ENCODE measurements around the gene SLC38A9. TPM values are rescaled to one million over a fixed set of nuclear protein-coding genes. Genes with fewer than 3 reads are reported as not detected.
A peak's percentile ranks its signal among the peaks of the same experiment; 100 is the strongest.

Gene SLC38A9
- polyA plus RNA-seq, 2 of the 4 experiments (the other 2 are of a cell fraction) = 22.8 to 37.3 TPM

DNA sequence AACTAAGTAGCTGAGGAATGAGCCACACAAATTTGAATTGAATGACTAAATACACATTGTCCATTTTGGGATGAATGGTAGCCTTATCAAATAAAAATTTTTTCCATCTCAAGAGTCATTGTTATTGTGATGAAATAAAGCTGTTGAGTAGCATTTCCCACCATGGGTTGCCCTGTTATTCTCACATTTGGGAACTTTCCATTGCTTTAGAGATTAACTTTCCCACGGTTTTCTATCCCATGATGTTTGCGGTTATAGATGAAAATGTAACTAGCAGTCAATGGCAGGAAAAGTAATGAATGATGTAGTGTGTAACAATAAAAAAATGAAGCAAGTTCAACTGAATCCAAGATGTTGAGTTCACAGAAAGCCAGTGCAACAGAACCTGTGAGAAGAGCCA is 117.5 kb downstream of the SLC38A9 start (continued):
- no peak for TF ChIP-seq PHF8 (IDR thresholded peaks at IDR 0.05; ENCODE audit: borderline replicate concordance, low read depth)
- TF ChIP-seq, protein P1, sequence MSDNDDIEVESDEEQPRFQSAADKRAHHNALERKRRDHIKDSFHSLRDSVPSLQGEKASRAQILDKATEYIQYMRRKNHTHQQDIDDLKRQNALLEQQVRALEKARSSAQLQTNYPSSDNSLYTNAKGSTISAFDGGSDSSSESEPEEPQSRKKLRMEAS (IDR thresholded peaks at IDR 0.05) = no peak
- TF ChIP-seq NPAS2 (CRISPR knock-in tag; IDR thresholded peaks at IDR 0.05; ENCODE audit: borderline replicate concordance) = no peak

DNA sequence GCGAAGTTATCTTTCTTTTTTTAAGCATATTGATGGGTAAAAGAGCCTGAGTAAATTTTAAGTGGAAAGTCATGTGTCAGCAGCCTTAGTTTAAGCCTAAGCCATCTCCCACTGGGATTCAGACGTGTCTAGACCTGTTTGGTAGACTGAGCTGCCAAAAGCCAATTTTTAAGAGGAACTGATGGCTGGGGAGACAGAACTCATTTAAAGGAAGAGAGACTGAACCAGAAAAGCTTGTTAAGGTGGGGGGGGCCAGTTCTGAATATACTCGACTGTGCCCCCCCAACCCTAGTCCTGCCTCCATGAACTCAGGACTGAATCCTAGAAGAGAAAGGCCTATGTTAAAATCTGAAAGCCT is 119.0 kb downstream of the SLC38A9 start:
- Histone ChIP-seq H3K4me2 (no peak overlapping the region), H3K27ac (peak overlapping the region; percentile 38 to 62; a peak in 2 of 6 replicates), H3K4me3 (no peak overlapping the region), H3K4me1 (peaks cover 15% of the 10 kb centered on the region), H3K9me3 (no peaks in the 10 kb centered on the region)
- CTCF ChIA-PET = interaction anchor here (1.0 kb wide), 1 partner anchor 10 kb away, joined by 4 read pairs; no protein-coding TSS in a partner anchor
- ATAC-seq = no peak
- no peak for TF ChIP-seq HOXA7 (CRISPR knock-in tag; IDR thresholded peaks at IDR 0.05)
- no peak for TF ChIP-seq TFCP2L1 (CRISPR knock-in tag; IDR thresholded peaks at IDR 0.05)
- TF ChIP-seq SMC3 (IDR thresholded peaks at IDR 0.05) = no peak
- POLR2A ChIA-PET = no interaction called here
- WGBS (ENCODE audit: missing lambda C conversion rate) = 61% methylated on average over 3 of the region's 3 CpGs
- FAIRE-seq = no peak
- no peak for DNase-seq (ENCODE audit: low read depth in 1 of 2, low spot score in 1 of 2)

DNA sequence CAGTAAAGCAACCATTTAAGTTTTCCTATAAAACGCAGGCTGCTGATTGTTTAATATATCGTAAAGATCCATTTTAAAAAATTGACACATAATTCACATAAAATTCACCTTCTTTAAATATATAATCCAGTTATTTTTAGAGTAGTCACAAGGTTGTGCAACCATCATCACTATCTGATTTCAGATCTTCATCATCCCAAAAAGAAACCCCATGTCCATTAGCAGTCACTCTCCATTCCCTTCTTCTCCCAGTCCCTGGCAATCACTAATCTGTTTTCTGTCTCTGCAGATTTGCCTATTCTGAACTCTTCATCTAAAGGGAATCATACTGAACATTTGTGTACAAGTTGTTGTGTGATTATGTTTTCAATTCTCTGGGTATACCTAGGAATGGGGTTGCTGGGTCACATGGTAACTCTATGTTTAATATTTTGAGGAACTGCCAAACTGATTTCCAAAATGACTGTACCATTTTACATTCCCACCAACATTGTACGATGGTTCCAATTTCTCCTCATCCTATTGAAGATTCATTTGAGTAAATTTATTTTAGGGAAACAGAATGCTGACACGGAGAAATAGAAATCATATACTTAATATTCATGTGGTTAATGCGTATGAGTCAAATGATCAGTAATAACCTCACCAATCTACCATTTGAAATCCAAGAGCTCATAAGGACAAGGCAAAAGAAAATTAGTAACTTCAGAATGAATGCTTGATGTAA is 119.6 kb downstream of the SLC38A9 start:
- ATAC-seq (no peak), FAIRE-seq (no peak), DNase-seq (ENCODE audit: low read depth in 1 of 2, low spot score in 1 of 2) (no peak)
- Histone ChIP-seq H3K9me3 (no peaks in the 10 kb centered on the region), H3K4me3 (no peak overlapping the region), H3K4me2 (no peak overlapping the region), H3K4me1 (peaks cover 10% of the 10 kb centered on the region), H3K27ac (peak overlapping the region; percentile 38 to 62; a peak in 1 of 6 replicates)
- WGBS (ENCODE audit: missing lambda C conversion rate) = 89% methylated on average over 5 of the region's 5 CpGs
- CTCF ChIA-PET = interaction anchor here (1.0 kb wide), 1 partner anchor 11 kb away, joined by 4 read pairs; no protein-coding TSS in a partner anchor
- POLR2A ChIA-PET = no interaction called here
- TF ChIP-seq CBX8 (IDR thresholded peaks at IDR 0.05) = no peak
- peak; percentile 77 for TF ChIP-seq MAFK (IDR thresholded peaks at IDR 0.05; ENCODE audit: partially characterized antibody)

DNA sequence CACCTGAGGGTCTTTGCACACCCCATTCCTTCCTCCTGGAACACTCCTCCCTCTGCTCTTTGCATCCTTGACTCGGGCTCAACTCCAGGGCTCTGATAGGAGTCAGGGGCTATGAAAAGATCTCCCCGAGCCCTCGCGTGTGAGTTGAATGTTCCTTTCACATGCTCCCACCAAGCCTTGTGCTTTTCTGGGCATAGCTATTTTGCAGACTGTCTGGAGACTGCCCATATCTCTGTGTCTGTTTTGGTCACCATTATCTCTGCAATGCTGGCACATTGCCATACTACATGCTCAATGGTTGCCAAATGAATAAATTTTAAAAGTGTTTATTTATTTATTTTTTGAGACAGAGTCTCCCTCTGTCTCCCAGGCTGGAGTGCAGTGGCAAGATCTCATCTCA is 120.4 kb downstream of the SLC38A9 start:
- ATAC-seq (no peak), FAIRE-seq (no peak), DNase-seq (ENCODE audit: low read depth in 1 of 2, low spot score in 1 of 2) (no peak)
- Histone ChIP-seq H3K4me3 (no peak overlapping the region), H3K27ac (no peak overlapping the region), H3K4me1 (peaks cover 1% of the 10 kb centered on the region), H3K9me3 (no peaks in the 10 kb centered on the region), H3K4me2 (no peak overlapping the region)
- WGBS (ENCODE audit: missing lambda C conversion rate) = 93% methylated on average over 4 of the region's 4 CpGs
- ChIA-PET POLR2A (interaction anchor here (0.6 kb wide), 1 partner anchor 516 kb away, joined by 5 read pairs; no protein-coding TSS in a partner anchor), CTCF (interaction anchor here (0.9 kb wide), 1 partner anchor 14 kb away, joined by 3 read pairs; no protein-coding TSS in a partner anchor)
- TF ChIP-seq BHLHE40 (IDR thresholded peaks at IDR 0.05; ENCODE audit: low read depth, low read length) (no peak), EHF (CRISPR knock-in tag; IDR thresholded peaks at IDR 0.05) (no peak), JUNB (IDR thresholded peaks at IDR 0.05) (no peak), CBX8 (IDR thresholded peaks at IDR 0.05) (no peak), RAD21 (conservative IDR thresholded peaks at IDR 0.05 in 1 of 2, IDR thresholded peaks at IDR 0.05 in 1 of 2) (no peak), CHD2 (IDR thresholded peaks at IDR 0.05; ENCODE audit: low read length, partially characterized antibody) (no peak), ESRRA (IDR thresholded peaks at IDR 0.05; ENCODE audit: borderline replicate concordance, low read length) (no peak), CHD4 (IDR thresholded peaks at IDR 0.05; ENCODE audit: borderline replicate concordance) (no peak), TFCP2L1 (CRISPR knock-in tag; IDR thresholded peaks at IDR 0.05) (no peak), MYC (IDR thresholded peaks at IDR 0.05; ENCODE audit: borderline replicate concordance, low read length) (no peak), MAFK (IDR thresholded peaks at IDR 0.05; ENCODE audit: partially characterized antibody) (no peak), POLR2AphosphoS2 (conservative IDR thresholded peaks at IDR 0.05; ENCODE audit: low read length) (no peak), CEBPB (IDR thresholded peaks at IDR 0.05) (no peak), KDM5A (IDR thresholded peaks at IDR 0.05) (no peak), NPAS2 (CRISPR knock-in tag; IDR thresholded peaks at IDR 0.05; ENCODE audit: borderline replicate concordance) (no peak)
- TF ChIP-seq, protein P1 (IDR thresholded peaks at IDR 0.05) = no peak
- TF ChIP-seq, protein P2, sequence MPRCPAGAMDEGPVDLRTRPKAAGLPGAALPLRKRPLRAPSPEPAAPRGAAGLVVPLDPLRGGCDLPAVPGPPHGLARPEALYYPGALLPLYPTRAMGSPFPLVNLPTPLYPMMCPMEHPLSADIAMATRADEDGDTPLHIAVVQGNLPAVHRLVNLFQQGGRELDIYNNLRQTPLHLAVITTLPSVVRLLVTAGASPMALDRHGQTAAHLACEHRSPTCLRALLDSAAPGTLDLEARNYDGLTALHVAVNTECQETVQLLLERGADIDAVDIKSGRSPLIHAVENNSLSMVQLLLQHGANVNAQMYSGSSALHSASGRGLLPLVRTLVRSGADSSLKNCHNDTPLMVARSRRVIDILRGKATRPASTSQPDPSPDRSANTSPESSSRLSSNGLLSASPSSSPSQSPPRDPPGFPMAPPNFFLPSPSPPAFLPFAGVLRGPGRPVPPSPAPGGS (IDR thresholded peaks at IDR 0.05) = no peak
- TF ChIP-seq, protein P3, sequence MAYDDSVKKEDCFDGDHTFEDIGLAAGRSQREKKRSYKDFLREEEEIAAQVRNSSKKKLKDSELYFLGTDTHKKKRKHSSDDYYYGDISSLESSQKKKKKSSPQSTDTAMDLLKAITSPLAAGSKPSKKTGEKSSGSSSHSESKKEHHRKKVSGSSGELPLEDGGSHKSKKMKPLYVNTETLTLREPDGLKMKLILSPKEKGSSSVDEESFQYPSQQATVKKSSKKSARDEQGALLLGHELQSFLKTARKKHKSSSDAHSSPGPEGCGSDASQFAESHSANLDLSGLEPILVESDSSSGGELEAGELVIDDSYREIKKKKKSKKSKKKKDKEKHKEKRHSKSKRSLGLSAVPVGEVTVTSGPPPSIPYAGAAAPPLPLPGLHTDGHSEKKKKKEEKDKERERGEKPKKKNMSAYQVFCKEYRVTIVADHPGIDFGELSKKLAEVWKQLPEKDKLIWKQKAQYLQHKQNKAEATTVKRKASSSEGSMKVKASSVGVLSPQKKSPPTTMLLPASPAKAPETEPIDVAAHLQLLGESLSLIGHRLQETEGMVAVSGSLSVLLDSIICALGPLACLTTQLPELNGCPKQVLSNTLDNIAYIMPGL (CRISPR knock-in tag; IDR thresholded peaks at IDR 0.05; ENCODE audit: borderline replicate concordance) = no peak
- TF ChIP-seq, protein P4, sequence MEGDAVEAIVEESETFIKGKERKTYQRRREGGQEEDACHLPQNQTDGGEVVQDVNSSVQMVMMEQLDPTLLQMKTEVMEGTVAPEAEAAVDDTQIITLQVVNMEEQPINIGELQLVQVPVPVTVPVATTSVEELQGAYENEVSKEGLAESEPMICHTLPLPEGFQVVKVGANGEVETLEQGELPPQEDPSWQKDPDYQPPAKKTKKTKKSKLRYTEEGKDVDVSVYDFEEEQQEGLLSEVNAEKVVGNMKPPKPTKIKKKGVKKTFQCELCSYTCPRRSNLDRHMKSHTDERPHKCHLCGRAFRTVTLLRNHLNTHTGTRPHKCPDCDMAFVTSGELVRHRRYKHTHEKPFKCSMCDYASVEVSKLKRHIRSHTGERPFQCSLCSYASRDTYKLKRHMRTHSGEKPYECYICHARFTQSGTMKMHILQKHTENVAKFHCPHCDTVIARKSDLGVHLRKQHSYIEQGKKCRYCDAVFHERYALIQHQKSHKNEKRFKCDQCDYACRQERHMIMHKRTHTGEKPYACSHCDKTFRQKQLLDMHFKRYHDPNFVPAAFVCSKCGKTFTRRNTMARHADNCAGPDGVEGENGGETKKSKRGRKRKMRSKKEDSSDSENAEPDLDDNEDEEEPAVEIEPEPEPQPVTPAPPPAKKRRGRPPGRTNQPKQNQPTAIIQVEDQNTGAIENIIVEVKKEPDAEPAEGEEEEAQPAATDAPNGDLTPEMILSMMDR (IDR thresholded peaks at IDR 0.05) = no peak

Data from A549 (cell line).